ENCODE results near the gene FGD5. TPM values are rescaled to one million over a fixed set of nuclear protein-coding genes. Genes with fewer than 3 reads are reported as not detected.
A peak's percentile ranks its signal among the peaks of the same experiment; 100 is the strongest.

FGD5 gene
- total RNA-seq, 6 experiments from 2014 or later, result not detected

DNA sequence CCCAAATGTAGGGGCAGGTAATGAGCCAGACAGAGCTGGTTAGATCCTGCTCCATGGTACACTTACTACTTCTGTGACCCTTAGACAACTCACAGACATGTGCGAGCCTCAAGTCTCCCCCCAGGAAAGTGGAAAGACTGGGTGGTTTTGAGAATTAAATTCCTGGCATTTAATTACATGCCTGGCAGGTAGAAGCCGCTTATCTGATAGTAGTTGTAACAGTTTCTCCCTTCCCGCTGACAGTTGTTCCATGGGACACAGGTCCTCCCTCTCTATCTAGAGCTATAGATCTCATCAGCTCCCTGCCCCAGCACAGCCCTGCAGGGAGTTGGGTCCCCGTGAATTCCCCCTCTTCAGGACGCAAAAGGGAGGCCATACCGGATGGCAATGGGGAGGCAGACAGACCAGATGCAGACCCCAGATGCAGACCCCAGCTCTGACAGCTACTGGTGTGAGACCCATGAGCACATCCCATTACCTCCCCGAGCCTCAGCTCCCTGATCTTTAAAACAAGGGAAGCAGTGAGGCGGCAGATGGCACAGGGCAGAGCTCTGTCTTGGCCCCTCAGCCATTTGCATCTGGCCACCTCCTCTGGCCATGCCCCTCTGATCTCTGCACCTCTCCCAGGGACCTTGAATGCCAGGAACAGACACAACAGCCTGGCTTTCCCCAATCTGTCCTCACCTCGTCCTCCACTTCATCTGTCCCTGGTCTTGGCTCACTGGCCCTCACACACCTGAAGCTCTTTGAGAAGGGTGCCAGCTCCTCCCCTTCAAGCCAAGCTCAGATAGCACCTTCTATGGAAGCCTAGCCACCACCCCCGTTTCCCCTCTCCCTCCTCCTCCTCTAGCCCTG lies 94.5 kb downstream of the FGD5 start:
- TF ChIP-seq, protein P1, sequence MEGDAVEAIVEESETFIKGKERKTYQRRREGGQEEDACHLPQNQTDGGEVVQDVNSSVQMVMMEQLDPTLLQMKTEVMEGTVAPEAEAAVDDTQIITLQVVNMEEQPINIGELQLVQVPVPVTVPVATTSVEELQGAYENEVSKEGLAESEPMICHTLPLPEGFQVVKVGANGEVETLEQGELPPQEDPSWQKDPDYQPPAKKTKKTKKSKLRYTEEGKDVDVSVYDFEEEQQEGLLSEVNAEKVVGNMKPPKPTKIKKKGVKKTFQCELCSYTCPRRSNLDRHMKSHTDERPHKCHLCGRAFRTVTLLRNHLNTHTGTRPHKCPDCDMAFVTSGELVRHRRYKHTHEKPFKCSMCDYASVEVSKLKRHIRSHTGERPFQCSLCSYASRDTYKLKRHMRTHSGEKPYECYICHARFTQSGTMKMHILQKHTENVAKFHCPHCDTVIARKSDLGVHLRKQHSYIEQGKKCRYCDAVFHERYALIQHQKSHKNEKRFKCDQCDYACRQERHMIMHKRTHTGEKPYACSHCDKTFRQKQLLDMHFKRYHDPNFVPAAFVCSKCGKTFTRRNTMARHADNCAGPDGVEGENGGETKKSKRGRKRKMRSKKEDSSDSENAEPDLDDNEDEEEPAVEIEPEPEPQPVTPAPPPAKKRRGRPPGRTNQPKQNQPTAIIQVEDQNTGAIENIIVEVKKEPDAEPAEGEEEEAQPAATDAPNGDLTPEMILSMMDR (IDR thresholded peaks at IDR 0.05), result no peak
- H3K4me1 Mint-ChIP-seq (ENCODE audit: low read depth), result no peaks in the 10 kb centered on the region
- H3K27ac Mint-ChIP-seq, result no peak overlapping the region
- H3K4me3 Mint-ChIP-seq, result no peak overlapping the region
- H3K36me3 Mint-ChIP-seq (ENCODE audit: low read depth), result no peaks in the 10 kb centered on the region
- no peak for DNase-seq
- no peaks in the 10 kb centered on the region for H3K9me3 Mint-ChIP-seq
- H3K27me3 Mint-ChIP-seq (ENCODE audit: insufficient read depth), result peaks cover 41% of the 10 kb centered on the region

DNA sequence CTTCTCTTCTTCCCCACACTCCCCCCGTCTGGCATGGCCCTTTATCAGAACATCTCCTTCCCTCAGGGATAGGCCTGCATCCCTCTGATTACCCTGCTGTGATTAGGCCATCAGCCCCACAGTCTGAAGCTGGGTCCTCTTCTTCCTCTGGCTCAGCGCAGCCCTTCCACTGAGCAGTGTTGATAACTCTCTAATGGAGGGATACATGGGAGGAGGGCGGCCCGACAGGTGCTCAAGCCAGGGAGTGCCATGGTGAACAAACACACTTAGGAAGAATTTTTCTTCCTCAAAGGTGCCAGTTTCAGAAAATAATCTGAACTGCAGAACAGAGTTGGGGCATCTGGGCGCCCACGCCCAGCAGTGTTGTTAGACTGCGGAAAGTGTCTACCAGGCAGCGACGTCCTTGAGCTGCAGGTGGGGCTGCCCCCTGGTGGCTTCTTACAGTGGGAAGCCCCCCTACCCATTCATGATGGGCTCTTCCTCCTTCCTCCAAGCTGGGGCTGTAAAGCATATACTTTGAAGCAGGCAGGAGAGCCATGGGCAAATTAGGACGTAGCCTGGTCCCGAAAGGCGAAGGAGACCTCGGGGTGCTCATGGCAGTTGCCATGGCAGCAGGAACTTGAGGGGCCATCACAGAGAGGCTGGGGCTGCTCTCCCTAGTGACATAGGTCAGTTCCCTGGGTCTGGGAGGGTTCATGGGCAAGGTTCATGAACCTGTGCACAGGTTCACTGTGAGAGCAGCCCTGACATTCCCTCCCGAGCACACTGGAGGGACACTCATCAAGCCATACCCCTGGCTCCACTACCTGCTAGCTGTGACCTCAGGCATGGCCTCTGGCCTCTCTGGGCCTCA lies 95.4 kb downstream of the FGD5 start:
- H3K27ac Mint-ChIP-seq, result no peak overlapping the region
- H3K4me1 Mint-ChIP-seq (ENCODE audit: low read depth), result no peaks in the 10 kb centered on the region
- no peaks in the 10 kb centered on the region for H3K9me3 Mint-ChIP-seq
- TF ChIP-seq, protein P1 (IDR thresholded peaks at IDR 0.05), result peak; percentile 14; the same call in 1 of the 2 replicates
- H3K4me3 Mint-ChIP-seq, result no peak overlapping the region
- no peaks in the 10 kb centered on the region for H3K36me3 Mint-ChIP-seq (ENCODE audit: low read depth)
- DNase-seq, result no peak
- H3K27me3 Mint-ChIP-seq (ENCODE audit: insufficient read depth), result peaks cover 41% of the 10 kb centered on the region

DNA sequence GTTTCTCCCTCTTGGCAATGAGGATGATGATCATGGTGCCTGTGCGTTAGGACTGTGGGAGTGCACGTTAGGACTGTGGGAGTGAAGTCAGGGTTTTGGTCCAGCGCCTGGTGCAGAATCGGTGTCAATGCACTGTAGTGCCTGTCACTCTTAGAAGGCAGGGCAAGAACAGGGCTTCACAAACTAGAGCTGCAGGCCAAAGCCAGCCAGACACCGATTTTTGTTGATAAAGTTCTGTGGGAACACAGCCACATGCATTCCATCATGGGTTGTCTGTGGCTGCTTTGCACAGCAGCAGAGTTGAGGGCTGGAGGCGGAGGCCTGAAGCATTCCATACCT lies 96.0 kb downstream of the FGD5 start:
- TF ChIP-seq, protein P1 (IDR thresholded peaks at IDR 0.05), result no peak
- Mint-ChIP-seq H3K9me3 (no peaks in the 10 kb centered on the region), H3K27ac (no peak overlapping the region), H3K27me3 (ENCODE audit: insufficient read depth) (peaks cover 41% of the 10 kb centered on the region), H3K4me1 (ENCODE audit: low read depth) (no peaks in the 10 kb centered on the region), H3K4me3 (no peak overlapping the region), H3K36me3 (ENCODE audit: low read depth) (no peaks in the 10 kb centered on the region)
- DNase-seq, result no peak

DNA sequence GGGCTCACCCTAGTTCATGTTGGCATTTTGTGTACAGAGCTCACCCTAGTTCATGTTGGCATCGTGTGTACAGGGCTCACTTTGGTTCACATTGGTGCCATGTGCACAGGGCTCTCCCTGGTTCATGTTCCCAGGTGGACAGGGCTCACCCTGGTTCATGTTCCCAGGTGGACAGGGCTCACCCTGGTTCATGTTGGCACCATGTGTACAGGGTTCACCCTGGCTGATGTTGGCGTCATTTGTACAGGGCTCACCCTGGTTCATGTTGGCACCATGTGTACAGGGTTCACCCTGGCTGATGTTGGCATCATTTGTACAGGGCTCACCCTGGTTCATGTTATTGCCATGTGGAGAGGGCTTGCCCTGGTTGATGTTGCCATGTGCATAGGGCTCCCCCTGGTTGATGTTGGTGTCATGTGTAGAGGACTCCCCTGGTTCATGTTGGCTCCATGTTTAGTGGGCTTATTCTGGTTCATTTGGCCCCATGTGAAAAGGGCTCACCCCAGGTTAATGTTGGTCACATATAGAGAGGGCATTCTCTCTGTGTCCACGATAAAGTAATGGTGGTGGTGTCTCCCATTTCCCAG lies 97.0 kb downstream of the FGD5 start:
- Mint-ChIP-seq H3K4me3 (no peak overlapping the region), H3K4me1 (ENCODE audit: low read depth) (peaks cover under 1% of the 10 kb centered on the region; the same call in 1 of the 2 replicates), H3K27ac (no peak overlapping the region), H3K27me3 (ENCODE audit: insufficient read depth) (peaks cover 37% of the 10 kb centered on the region), H3K36me3 (ENCODE audit: low read depth) (no peaks in the 10 kb centered on the region), H3K9me3 (no peaks in the 10 kb centered on the region)
- TF ChIP-seq, protein P1 (IDR thresholded peaks at IDR 0.05), result peak; percentile 25; the same call in 1 of the 2 replicates
- DNase-seq, result no peak

DNA sequence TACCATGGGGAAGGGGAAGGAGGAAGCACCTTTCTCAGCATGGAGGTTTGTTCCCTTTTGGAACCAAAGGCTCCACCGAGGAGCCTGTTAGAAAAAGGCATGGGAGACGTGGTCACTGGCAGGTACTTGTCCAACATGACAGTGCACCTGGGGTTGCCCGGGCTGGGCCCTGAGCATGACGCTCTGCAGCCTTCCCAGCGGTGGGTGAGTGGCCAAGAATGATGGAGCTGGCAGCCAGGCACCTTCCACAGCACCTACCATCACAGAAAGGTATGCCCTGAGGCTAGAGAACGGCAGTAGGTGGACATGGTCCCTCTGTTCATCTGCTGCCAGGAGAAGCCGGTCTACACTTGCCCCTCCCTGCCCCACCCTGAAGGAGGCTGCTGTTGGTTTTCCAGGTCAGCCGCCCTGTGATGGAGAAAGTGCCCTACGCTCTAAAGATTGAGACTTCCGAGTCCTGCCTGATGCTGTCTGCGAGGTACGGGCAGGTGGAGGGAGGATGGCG lies 99.6 kb downstream of the FGD5 start:
- Mint-ChIP-seq H3K36me3 (ENCODE audit: low read depth) (no peaks in the 10 kb centered on the region), H3K4me3 (no peak overlapping the region), H3K9me3 (no peaks in the 10 kb centered on the region), H3K27ac (no peak overlapping the region), H3K4me1 (ENCODE audit: low read depth) (peaks cover 17% of the 10 kb centered on the region), H3K27me3 (ENCODE audit: insufficient read depth) (peaks cover 26% of the 10 kb centered on the region)
- no peak for DNase-seq
- TF ChIP-seq, protein P1 (IDR thresholded peaks at IDR 0.05), result no peak

All from HFFc6 (cell line).